Activated naive CD8-positive, alpha-beta T cell treated with anti-CD3 and anti-CD28 coated beads, Interleukin-2, amount 50 U/mL, for 24 hours (primary cell): Measurements from ENCODE around the gene SALL2.

Experiments
- ATAC-seq: fragments of 150-1000 bp; cut with Tn5 transposase; one replicate; pipeline ENCODE4 v1.10.0; 2021
- DNase-seq: peaks from one replicate; pipeline ENCODE4 v3.0.0; 2021
- H3K27ac Mint-ChIP-seq: one replicate; pipeline ENCODE4 v1.8.0; 2021; ENCODE audit warnings: mild to moderate bottlenecking, mixed read lengths
- H3K27me3 Mint-ChIP-seq: one replicate; pipeline ENCODE4 v1.8.0; 2021; ENCODE audit warnings: mixed read lengths
- H3K36me3 Mint-ChIP-seq: one replicate; pipeline ENCODE4 v1.8.0; 2021; ENCODE audit warnings: low read depth, mixed read lengths
- H3K4me1 Mint-ChIP-seq: one replicate; pipeline ENCODE4 v1.8.0; 2021; ENCODE audit warnings: mixed read lengths
- H3K4me3 Mint-ChIP-seq: one replicate; pipeline ENCODE4 v1.8.0; 2021; ENCODE audit warnings: mild to moderate bottlenecking, moderate library complexity, mixed read lengths
- H3K9me3 Mint-ChIP-seq: one replicate; pipeline ENCODE4 v1.8.0; 2021; ENCODE audit warnings: mixed read lengths

SALL2 gene

DNA sequence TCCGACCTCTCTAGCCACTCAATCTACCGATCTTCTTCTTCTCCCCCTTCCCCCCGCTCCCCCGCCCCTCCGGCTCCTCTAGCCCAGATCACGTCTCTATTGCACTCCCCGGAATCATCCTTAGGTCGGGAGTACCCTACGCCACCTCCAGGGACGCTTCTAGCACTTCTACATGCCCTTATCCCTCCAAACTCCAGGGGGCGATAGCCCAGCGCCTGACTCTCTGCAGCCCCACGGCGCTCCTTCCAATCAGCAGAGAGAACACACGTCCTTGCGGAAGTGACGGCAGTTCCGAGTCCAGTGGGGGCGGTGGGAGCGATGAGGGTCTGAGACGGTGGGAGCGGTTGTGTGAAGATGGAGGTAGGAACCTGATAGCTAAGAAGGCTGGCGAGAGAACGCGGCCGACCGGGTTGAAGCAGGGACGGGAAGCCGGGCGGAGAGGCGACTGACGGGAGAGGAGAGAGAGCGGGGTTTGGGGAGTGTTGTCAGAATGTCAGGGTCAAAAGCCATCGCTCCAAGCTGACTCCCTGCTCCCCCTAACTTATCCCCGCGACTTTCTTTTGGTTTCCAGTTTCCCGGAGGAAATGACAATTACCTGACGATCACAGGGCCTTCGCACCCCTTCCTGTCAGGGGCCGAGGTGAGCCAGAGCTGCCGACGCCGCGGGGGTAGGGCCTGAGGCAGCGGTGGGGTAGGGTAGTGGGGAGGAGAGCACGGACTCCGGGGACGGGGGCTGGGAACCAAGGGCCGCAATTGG, 49.0 kb downstream of the SALL2 start, which contains the start of the genes RAB2B and TOX4:
Gene RAB2B, minus strand, starts transcription at position 35 of the 757 bp plus-strand sequence. CDS start 87 bp downstream, outside the sequence.
Gene TOX4, plus strand, starts transcription at position 271 of the 757 bp plus-strand sequence. Its CDS starts 84 bp downstream, at position 355.
- Mint-ChIP-seq H3K9me3 (no peaks in the 10 kb centered on the region), H3K27ac (peak within 1 kb of the TSS; percentile 98), H3K4me3 (peak within 1 kb of the TSS; percentile 99), H3K36me3 (peaks cover 20% of the 10 kb centered on the region), H3K27me3 (no peaks in the 10 kb centered on the region), H3K4me1 (peaks cover 28% of the 10 kb centered on the region)
- ATAC-seq, result peak; percentile 100
- peak; percentile 93 for DNase-seq

GRCh38 chr14:21476523-21476924, 49.6 kb downstream of the SALL2 start:
- Mint-ChIP-seq H3K9me3 (no peaks in the 10 kb centered on the region), H3K4me3 (peak overlapping the region; percentile 99), H3K36me3 (peaks cover 21% of the 10 kb centered on the region), H3K27me3 (no peaks in the 10 kb centered on the region), H3K4me1 (peaks cover 28% of the 10 kb centered on the region), H3K27ac (peak overlapping the region; percentile 98)
- peak; percentile 46 for ATAC-seq
- peak; percentile 82 for DNase-seq

GRCh38 chr14:21475767-21476522, 50.2 kb downstream of the SALL2 start:
- DNase-seq, result no peak
- Mint-ChIP-seq H3K36me3 (peaks cover 21% of the 10 kb centered on the region), H3K27ac (peak overlapping the region; percentile 98), H3K4me1 (peaks cover 28% of the 10 kb centered on the region), H3K27me3 (no peaks in the 10 kb centered on the region), H3K4me3 (peak overlapping the region; percentile 99), H3K9me3 (no peaks in the 10 kb centered on the region)
- no peak for ATAC-seq
